Karpas-422 (cell line): ENCODE results near the gene MFSD2A. TPM values are rescaled to one million over a fixed set of nuclear protein-coding genes. Genes with fewer than 3 reads are reported as not detected.

Source experiments
- DNase-seq: peaks from one replicate; pipeline ENCODE4 v3.0.0-alpha.2; 2015
- H2AFZ ChIP-seq: fragments of 200-600 bp; sonication (generic); 2 replicates; pipeline ENCODE4 v1.6.1; 2014; ENCODE audit warnings: antibody characterized with exemption, low read length, mixed read lengths
- H3K27ac ChIP-seq: fragments of 200-600 bp; sonication (generic); 2 replicates; pipeline ENCODE4 v1.5.1; 2014; ENCODE audit warnings: mild to moderate bottlenecking, low read length, moderate library complexity
- H3K27me3 ChIP-seq: fragments of 200-600 bp; sonication (generic); 2 replicates; pipeline ENCODE4 v1.6.1; 2014; ENCODE audit warnings: low read length, mixed read lengths
- H3K36me3 ChIP-seq: fragments of 200-600 bp; sonication (generic); 2 replicates; pipeline ENCODE4 v1.6.1; 2014; ENCODE audit warnings: low read length, mixed read lengths; ENCODE audit not compliant: insufficient read depth
- H3K4me1 ChIP-seq: fragments of 200-600 bp; sonication (generic); 2 replicates; pipeline ENCODE4 v1.6.1; 2014; ENCODE audit warnings: mild to moderate bottlenecking, low read length, mixed read lengths
- H3K4me2 ChIP-seq: fragments of 200-600 bp; sonication (generic); 2 replicates; pipeline ENCODE4 v1.6.1; 2014; ENCODE audit warnings: low read length, low read depth, mild to moderate bottlenecking; ENCODE audit not compliant: poor library complexity, severe bottlenecking
- H3K4me3 ChIP-seq: fragments of 200-600 bp; sonication (generic); 2 replicates; pipeline ENCODE4 v1.5.1; 2014; ENCODE audit warnings: mild to moderate bottlenecking, antibody characterized with exemption, low read length, mixed read lengths
- H3K79me2 ChIP-seq: fragments of 200-600 bp; sonication (generic); 2 replicates; pipeline ENCODE4 v1.6.1; 2014; ENCODE audit warnings: mild to moderate bottlenecking, low read length, mixed read lengths
- H3K9ac ChIP-seq: fragments of 200-600 bp; sonication (generic); 2 replicates; pipeline ENCODE4 v1.6.0; 2014; ENCODE audit warnings: low read length
- H3K9me2 ChIP-seq: fragments of 200-600 bp; sonication (generic), shearing (Covaris generic); replicated peaks from 2 replicates; pipeline ENCODE4 v1.6.0; 2014; ENCODE audit warnings: mild to moderate bottlenecking, low read length, moderate library complexity; ENCODE audit not compliant: insufficient read depth
- H3K9me3 ChIP-seq: fragments of 300-700, 200-600 bp; sonication (generic); 2 replicates; pipeline ENCODE4 v1.6.1; 2014; ENCODE audit warnings: low read length, mixed read lengths
- H4K20me1 ChIP-seq: fragments of 200-600 bp; sonication (generic); 2 replicates; pipeline ENCODE4 v1.6.1; 2014; ENCODE audit warnings: mild to moderate bottlenecking, antibody characterized with exemption, low read length, low read depth; ENCODE audit not compliant: insufficient read depth
- total RNA-seq: library from RNA; depleted of rRNA; stranded (reverse); fragments of >200 nt; shearing (Covaris generic); gene quantifications from 2 replicates; pipeline ENCODE4 v1.2.3, GENCODE V29; 2014; ENCODE audit warnings: low replicate concordance

MFSD2A gene
- total RNA-seq, 1 experiment from 2014 or later, result 20.8 TPM

DNA sequence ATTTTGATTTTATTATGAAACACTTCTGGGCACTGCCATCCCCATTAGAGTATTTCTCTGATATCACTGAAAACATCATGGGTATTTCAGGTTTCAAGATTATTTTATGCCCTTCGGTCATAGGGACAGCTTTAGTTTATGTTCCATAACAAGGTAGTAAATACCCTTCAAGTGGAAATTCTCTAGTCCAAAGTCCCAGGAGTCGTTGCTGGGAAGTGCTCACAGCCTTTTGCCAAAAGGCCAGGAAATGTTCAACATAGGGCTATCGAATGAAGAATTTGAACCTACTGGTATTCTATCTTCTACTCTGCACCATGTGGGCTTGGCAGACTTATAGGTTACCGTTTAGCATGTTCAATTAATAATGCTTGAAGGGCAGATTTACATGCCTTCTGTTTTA lies 7.7 kb upstream of the MFSD2A start:
- Histone ChIP-seq H3K27me3 (no peaks in the 10 kb centered on the region), H3K4me1 (no peaks in the 10 kb centered on the region), H3K27ac (no peak overlapping the region), H4K20me1 (no peaks in the 10 kb centered on the region), H3K9me3 (no peaks in the 10 kb centered on the region), H3K4me3 (no peak overlapping the region), H3K79me2 (no peaks in the 10 kb centered on the region), H3K9ac (no peak overlapping the region), H3K9me2 (no peaks in the 10 kb centered on the region), H3K4me2 (no peak overlapping the region), H3K36me3 (no peaks in the 10 kb centered on the region), H2AFZ (no peak overlapping the region)
- DNase-seq, result no peak

DNA sequence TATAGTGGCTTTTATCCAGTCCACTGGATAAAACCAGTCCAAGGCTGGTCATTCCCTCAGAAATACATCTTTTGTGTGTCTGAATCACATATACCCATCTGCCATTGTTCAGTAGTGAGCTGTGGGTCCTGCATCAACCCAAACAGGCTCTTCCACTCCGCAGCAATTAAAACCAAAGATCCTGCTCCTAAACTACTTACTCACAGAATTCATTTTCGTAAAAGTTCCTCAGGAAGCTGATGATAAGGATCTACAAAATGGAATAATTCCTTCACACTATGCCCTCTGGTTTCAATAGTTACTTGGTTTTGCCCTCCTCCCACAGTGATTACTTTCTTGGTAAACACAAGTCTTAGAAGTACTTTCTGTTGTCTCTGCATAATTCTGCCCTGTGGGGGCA lies 5.1 kb upstream of the MFSD2A start:
- H4K20me1 ChIP-seq, result no peaks in the 10 kb centered on the region
- no peak overlapping the region for H3K4me3 ChIP-seq
- no peaks in the 10 kb centered on the region for H3K9me3 ChIP-seq
- H3K4me2 ChIP-seq, result no peak overlapping the region
- H3K9me2 ChIP-seq, result no peaks in the 10 kb centered on the region
- peaks cover 9% of the 10 kb centered on the region for H3K4me1 ChIP-seq
- H3K27ac ChIP-seq, result no peak overlapping the region
- no peaks in the 10 kb centered on the region for H3K79me2 ChIP-seq
- peak; percentile 55 for DNase-seq
- no peak overlapping the region for H3K9ac ChIP-seq
- no peak overlapping the region for H2AFZ ChIP-seq
- no peaks in the 10 kb centered on the region for H3K36me3 ChIP-seq
- H3K27me3 ChIP-seq, result no peaks in the 10 kb centered on the region

GRCh38 chr1:39951926-39952325 lies 3.0 kb upstream of the MFSD2A start:
- Histone ChIP-seq H2AFZ (no peak overlapping the region), H3K4me1 (peaks cover 18% of the 10 kb centered on the region), H3K27me3 (no peaks in the 10 kb centered on the region), H4K20me1 (peaks cover 6% of the 10 kb centered on the region; the same call in 1 of the 2 replicates), H3K36me3 (0 out of 2 replicates have a peak, but pooled peaks cover under 1% of the 10 kb centered on the region), H3K9me2 (no peaks in the 10 kb centered on the region), H3K4me3 (no peak overlapping the region), H3K27ac (no peak overlapping the region), H3K9me3 (no peaks in the 10 kb centered on the region), H3K9ac (no peak overlapping the region), H3K79me2 (peaks cover 18% of the 10 kb centered on the region), H3K4me2 (no peak overlapping the region)
- DNase-seq, result no peak

DNA sequence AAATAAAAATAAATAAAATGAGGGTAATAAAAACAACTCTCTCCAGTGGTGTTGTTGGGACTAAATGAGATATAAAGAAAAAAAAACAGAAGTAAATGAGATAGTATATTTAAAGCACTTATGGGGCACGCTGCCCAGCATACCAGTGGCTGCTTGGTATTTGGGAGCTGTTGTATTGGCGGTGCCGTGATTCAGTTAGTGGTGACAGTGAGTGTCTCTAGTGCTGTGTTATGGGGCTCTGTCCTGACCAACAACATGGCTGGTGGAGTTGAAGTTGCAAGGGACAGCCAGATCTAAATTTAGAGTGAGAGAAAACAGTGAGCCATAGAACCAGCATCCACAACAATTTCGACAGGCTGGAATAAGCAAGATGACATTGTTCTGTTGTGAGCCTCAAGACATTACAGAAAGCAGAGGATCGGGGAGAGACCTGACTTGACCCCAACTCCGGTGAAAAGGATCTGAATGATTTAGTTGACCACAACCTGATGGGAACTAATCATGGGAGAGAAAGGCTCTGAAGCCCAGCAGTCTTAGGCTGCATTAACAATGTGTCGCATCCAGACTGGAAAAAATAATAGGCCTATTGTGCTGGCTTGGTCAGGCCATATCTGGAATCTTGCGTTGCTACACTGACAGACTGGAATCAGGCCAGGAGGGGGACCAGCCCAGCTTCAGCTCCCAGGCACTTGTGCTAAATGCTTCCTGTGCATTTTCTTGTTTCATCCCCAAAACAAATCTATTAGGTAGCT lies 2.4 kb upstream of the MFSD2A start:
- H3K79me2 ChIP-seq, result peaks cover 24% of the 10 kb centered on the region
- peaks cover 6% of the 10 kb centered on the region; the same call in 1 of the 2 replicates for H4K20me1 ChIP-seq
- H3K36me3 ChIP-seq, result peaks cover 7% of the 10 kb centered on the region; the same call in 1 of the 2 replicates
- no peak overlapping the region for H2AFZ ChIP-seq
- no peaks in the 10 kb centered on the region for H3K9me2 ChIP-seq
- H3K27ac ChIP-seq, result no peak overlapping the region
- peaks cover 24% of the 10 kb centered on the region for H3K4me1 ChIP-seq
- no peaks in the 10 kb centered on the region for H3K9me3 ChIP-seq
- H3K27me3 ChIP-seq, result no peaks in the 10 kb centered on the region
- no peak overlapping the region for H3K9ac ChIP-seq
- H3K4me3 ChIP-seq, result no peak overlapping the region
- no peak for DNase-seq
- no peak overlapping the region for H3K4me2 ChIP-seq

- Histone ChIP-seq H3K4me2 (peak overlapping the region; percentile 98), H4K20me1 (peaks cover 6% of the 10 kb centered on the region; the same call in 1 of the 2 replicates), H3K4me1 (peaks cover 38% of the 10 kb centered on the region), H3K9me2 (no peaks in the 10 kb centered on the region), H3K36me3 (peaks cover 11% of the 10 kb centered on the region), H3K27ac (no peak overlapping the region), H3K27me3 (no peaks in the 10 kb centered on the region), H3K79me2 (peaks cover 37% of the 10 kb centered on the region), H2AFZ (peak overlapping the region; percentile 75; the same call in 1 of the 2 replicates), H3K9ac (peak overlapping the region; percentile 79), H3K9me3 (no peaks in the 10 kb centered on the region), H3K4me3 (peak overlapping the region; percentile 90)
- DNase-seq, result no peak
Observed at GRCh38 chr1:39954324-39954869, 548 bp upstream of the MFSD2A start.

GRCh38 chr1:39955547-39956539 lies 898 bp downstream of the MFSD2A start:
- DNase-seq, result peak; percentile 84
- H3K4me3 ChIP-seq, result peak overlapping the region; percentile 90
- H4K20me1 ChIP-seq, result peaks cover 6% of the 10 kb centered on the region; the same call in 1 of the 2 replicates
- H3K9me3 ChIP-seq, result no peaks in the 10 kb centered on the region
- H2AFZ ChIP-seq, result peak overlapping the region; percentile 90; the same call in 1 of the 2 replicates
- H3K27ac ChIP-seq, result peak overlapping the region; percentile 47
- peak overlapping the region; percentile 98 for H3K4me2 ChIP-seq
- peak overlapping the region; percentile 93 for H3K9ac ChIP-seq
- H3K9me2 ChIP-seq, result no peaks in the 10 kb centered on the region
- H3K27me3 ChIP-seq, result no peaks in the 10 kb centered on the region
- peaks cover 52% of the 10 kb centered on the region for H3K4me1 ChIP-seq
- peaks cover 42% of the 10 kb centered on the region for H3K79me2 ChIP-seq
- H3K36me3 ChIP-seq, result peaks cover 11% of the 10 kb centered on the region

DNA sequence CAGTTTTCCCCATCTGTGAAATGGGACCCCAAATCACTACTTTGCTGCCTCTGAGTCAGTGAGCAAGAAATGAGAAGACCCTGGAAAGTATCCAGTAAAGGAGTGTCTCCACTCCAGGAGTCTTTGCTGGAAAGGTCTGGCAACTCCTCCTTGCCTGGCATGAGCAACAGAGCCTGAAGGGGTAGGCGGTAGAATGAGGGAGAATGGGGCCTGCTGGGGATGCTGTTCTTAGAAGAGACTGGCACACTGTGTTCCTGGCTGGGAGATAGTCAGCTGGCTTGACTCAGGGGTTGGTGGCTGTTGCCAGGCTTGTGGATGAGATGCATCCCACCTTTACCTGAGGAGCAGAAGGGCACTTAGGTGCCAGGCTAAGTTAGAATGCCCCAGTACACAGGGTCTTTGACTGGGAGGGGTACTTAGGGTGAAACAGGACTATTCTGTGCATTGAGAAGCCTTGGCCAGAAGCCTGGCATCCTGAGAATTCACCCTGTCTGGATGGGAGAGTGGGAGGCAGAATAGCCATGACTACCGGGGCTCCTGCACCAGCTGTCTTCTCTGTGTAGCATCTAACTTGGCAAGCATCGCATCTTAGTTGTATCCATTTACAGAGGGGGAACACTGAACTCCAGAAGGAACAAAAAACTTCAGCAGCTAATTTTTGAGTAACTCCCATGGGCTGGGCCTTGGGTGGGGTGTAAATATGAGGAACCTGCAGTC lies 2.5 kb downstream of the MFSD2A start:
- Histone ChIP-seq H2AFZ (no peak overlapping the region), H3K79me2 (peaks cover 52% of the 10 kb centered on the region), H4K20me1 (peaks cover 6% of the 10 kb centered on the region; the same call in 1 of the 2 replicates), H3K9me3 (no peaks in the 10 kb centered on the region), H3K4me3 (peak overlapping the region; percentile 49; the same call in 1 of the 2 replicates), H3K27ac (no peak overlapping the region), H3K9me2 (no peaks in the 10 kb centered on the region), H3K36me3 (peaks cover 21% of the 10 kb centered on the region), H3K27me3 (no peaks in the 10 kb centered on the region), H3K4me2 (peak overlapping the region; percentile 98), H3K4me1 (peaks cover 55% of the 10 kb centered on the region), H3K9ac (peak overlapping the region; percentile 17)
- DNase-seq, result no peak
